SK-N-SH (cell line): ENCODE results near the gene ZNF587B. TPM values are rescaled to one million over a fixed set of nuclear protein-coding genes. Genes with fewer than 3 reads are reported as not detected.

Experiments used
- CTCF ChIA-PET: fragments of 300-600, 350-600 bp; formaldehyde crosslinking; extraction: SDS; loops from one replicate; lab custom pipeline; 2021; lab: Yijun Ruan, JAX
- POLR2A ChIA-PET: fragments of 350-600 bp; sonication (Branson Sonifier 250); formaldehyde crosslinking; extraction: SDS; loops from one replicate; lab custom pipeline; 2020; ENCODE audit warnings: antibody characterized with exemption, inconsistent platforms; lab: Yijun Ruan, JAX
- DNase-seq: peaks from one replicate; pipeline ENCODE4 v3.0.0; 2012
- H2AFZ ChIP-seq: fragments of 200-600 bp; sonication (generic); 2 replicates; pipeline ENCODE4 v1.8.1; 2016; ENCODE audit warnings: antibody characterized with exemption, mild to moderate bottlenecking, low read depth
- H3F3A ChIP-seq: fragments of 200-600 bp; sonication (generic); replicated peaks from 2 replicates; pipeline ENCODE3; 2016; ENCODE audit warnings: antibody characterized with exemption, mild to moderate bottlenecking; ENCODE audit not compliant: insufficient read depth
- H3K27ac ChIP-seq, 2 experiments: fragments of 200-500 bp in 1 of 2; fragments of 200-600 bp in 1 of 2; sonication (Bioruptor generic) in 1 of 2; sonication (generic), shearing (Covaris generic) in 1 of 2; 2 replicates each; pipeline versions ENCODE4 v1.5.1 to v1.6.1; 2014 to 2016; ENCODE audit warnings: low read depth in 2 of 2, inconsistent platforms in 1 of 2, low read length in 1 of 2, mild to moderate bottlenecking in 1 of 2, mixed read lengths in 1 of 2
- H3K27me3 ChIP-seq: fragments of 200-600 bp; sonication (generic), shearing (Covaris generic); 2 replicates; pipeline ENCODE4 v1.6.1; 2016; ENCODE audit warnings: mixed run types; ENCODE audit not compliant: insufficient read depth
- H3K36me3 ChIP-seq, 2 experiments: fragments of 200-500 bp in 1 of 2; fragments of 200-600 bp in 1 of 2; sonication (Bioruptor generic) in 1 of 2; sonication (generic) in 1 of 2; replicated peaks in 1 of 2; 2 replicates each; pipeline versions ENCODE3 to v1.5.1; 2014 to 2016; ENCODE audit warnings: low read length in 1 of 2, mild to moderate bottlenecking in 1 of 2; ENCODE audit not compliant: insufficient read depth in 2 of 2, control insufficient read depth in 1 of 2
- H3K4me1 ChIP-seq, 2 experiments: fragments of 200-500 bp in 1 of 2; fragments of 200-600 bp in 1 of 2; sonication (Bioruptor generic) in 1 of 2; sonication (generic), shearing (Covaris generic) in 1 of 2; 2 replicates each; pipeline versions ENCODE4 v1.5.1 to v1.6.1; 2014 to 2016; ENCODE audit warnings: low read depth in 1 of 2, low read length in 1 of 2, mixed run types in 1 of 2; ENCODE audit not compliant: insufficient read depth in 2 of 2, control insufficient read depth in 1 of 2
- H3K4me2 ChIP-seq: fragments of 200-600 bp; sonication (generic), shearing (Covaris generic); 2 replicates; pipeline ENCODE4 v1.6.1; 2017; ENCODE audit warnings: mixed run types
- H3K4me3 ChIP-seq, 2 experiments: fragments of 200-500 bp in 1 of 2; fragments of 200-600 bp in 1 of 2; sonication (Bioruptor generic) in 1 of 2; sonication (generic), shearing (Covaris generic) in 1 of 2; 2 replicates each; pipeline versions ENCODE4 v1.5.1 to v1.8.1; 2014 to 2016; ENCODE audit warnings: low read depth in 2 of 2, inconsistent platforms in 1 of 2, low read length in 1 of 2, mild to moderate bottlenecking in 1 of 2, mixed read lengths in 1 of 2, moderate library complexity in 1 of 2
- H3K79me2 ChIP-seq: fragments of 200-600 bp; sonication (generic); 2 replicates; pipeline ENCODE4 v1.8.1; 2017; ENCODE audit warnings: mild to moderate bottlenecking; ENCODE audit not compliant: insufficient read depth
- H3K9ac ChIP-seq: fragments of 200-600 bp; sonication (generic); 2 replicates; pipeline ENCODE4 v1.6.1; 2017; ENCODE audit warnings: mixed run types
- H3K9me2 ChIP-seq: fragments of 200-600 bp; sonication (generic); 2 replicates; pipeline ENCODE4 v1.6.1; 2017; ENCODE audit warnings: mixed run types
- H3K9me3 ChIP-seq: fragments of 200-600 bp; sonication (generic); 2 replicates; pipeline ENCODE4 v1.6.1; 2017; ENCODE audit warnings: mixed run types, mild to moderate bottlenecking, moderate library complexity
- H4K20me1 ChIP-seq: fragments of 200-600 bp; sonication (generic); 2 replicates; pipeline ENCODE4 v1.6.1; 2017; ENCODE audit warnings: mild to moderate bottlenecking, mixed run types; ENCODE audit not compliant: insufficient read depth
- EP300 ChIP-seq, 2 experiments: IDR thresholded peaks; 2 replicates each; pipeline versions ENCODE4 v1.4.0 to v1.6.1; 2012; ENCODE audit warnings: borderline replicate concordance in 1 of 2, low read depth in 1 of 2, low read length in 1 of 2
- GATA2 ChIP-seq: sonication (generic); formaldehyde crosslinking; IDR thresholded peaks from 2 replicates; pipeline ENCODE4 v1.5.0; 2020; ENCODE audit warnings: mild to moderate bottlenecking, missing genetic modification reagents
- MEF2A ChIP-seq: IDR thresholded peaks from 2 replicates; pipeline ENCODE4 v1.4.0; 2012; ENCODE audit warnings: low read depth, borderline replicate concordance
- MXI1 ChIP-seq: IDR thresholded peaks from 2 replicates; pipeline ENCODE4 v1.6.1; 2012; ENCODE audit warnings: mild to moderate bottlenecking, low read depth, low read length, improper control_type of control experiment
- NFIC ChIP-seq: IDR thresholded peaks from 2 replicates; pipeline ENCODE4 v1.4.0; 2012; ENCODE audit warnings: borderline replicate concordance
- NRF1 ChIP-seq: IDR thresholded peaks from 2 replicates; pipeline ENCODE4 v1.6.1; 2012; ENCODE audit warnings: low read depth, mild to moderate bottlenecking, low read length
- POLR2AphosphoS5 ChIP-seq: IDR thresholded peaks from 2 replicates; pipeline ENCODE4 v1.6.1; 2012; ENCODE audit warnings: low read depth, low read length
- RAD21 ChIP-seq: IDR thresholded peaks from 2 replicates; pipeline ENCODE4 v1.6.1; 2012; ENCODE audit warnings: mild to moderate bottlenecking, low read length
- RFX5 ChIP-seq: IDR thresholded peaks from 2 replicates; pipeline ENCODE4 v1.6.1; 2012; ENCODE audit warnings: mild to moderate bottlenecking, improper control_type of control experiment, low read length
- TAF1 ChIP-seq: IDR thresholded peaks from 2 replicates; pipeline ENCODE4 v1.6.1; 2012; ENCODE audit warnings: low read depth, mild to moderate bottlenecking, low read length, moderate library complexity, borderline replicate concordance
- YY1 ChIP-seq: IDR thresholded peaks from 2 replicates; pipeline ENCODE4 v1.4.0; 2012; ENCODE audit warnings: low read depth, mild to moderate bottlenecking
- WGBS: methylation state at CpG from one replicate; pipeline ENCODE4 v1.1.6; 2017; ENCODE audit warnings: low lambda C conversion rate; 5-methylcytosine and 5-hydroxymethylcytosine counted together
- polyA plus RNA-seq, 3 experiments: library from polyadenylated mRNA; depleted of rRNA; stranded (reverse); fragments of >200 nt; gene quantifications; 2 replicates each; pipeline ENCODE4 v1.2.3, GENCODE V29; 2012
- TF ChIP-seq, protein P1 (sequence below): IDR thresholded peaks from 2 replicates; pipeline ENCODE4 v1.4.0; 2012; ENCODE audit warnings: low read depth, borderline replicate concordance
- TF ChIP-seq, protein P2 (sequence below): fragments of 200-600 bp; sonication (generic); IDR thresholded peaks from 2 replicates; pipeline ENCODE4 v1.6.1; 2017; ENCODE audit warnings: antibody characterized with exemption, mild to moderate bottlenecking, moderate library complexity
- TF ChIP-seq, protein P3 (sequence below): fragments of 150-350 bp; IDR thresholded peaks from 2 replicates; pipeline ENCODE4 v1.6.1; 2016; ENCODE audit warnings: mild to moderate bottlenecking, low read depth, low read length
- TF ChIP-seq, protein P4 (sequence below): IDR thresholded peaks from 2 replicates; pipeline ENCODE4 v1.6.1; 2012; ENCODE audit warnings: mild to moderate bottlenecking, low read depth, low read length, moderate library complexity
- TF ChIP-seq, protein P5 (sequence below): fragments of 150-350 bp; IDR thresholded peaks from 2 replicates; pipeline ENCODE4 v1.6.1; 2017; ENCODE audit warnings: antibody characterized with exemption, low read length, low read depth, borderline replicate concordance

Gene ZNF587B
- polyA plus RNA-seq (2012; rRNA removed) = 2.4 and 4.5 TPM in 2 replicates
- polyA plus RNA-seq (2012; cell fraction: cytosol; rRNA removed) = 1.1 TPM in 2 replicates
- polyA plus RNA-seq (2012; cell fraction: nucleus; rRNA removed) = 9.4 and 15.1 TPM in 2 replicates

DNA sequence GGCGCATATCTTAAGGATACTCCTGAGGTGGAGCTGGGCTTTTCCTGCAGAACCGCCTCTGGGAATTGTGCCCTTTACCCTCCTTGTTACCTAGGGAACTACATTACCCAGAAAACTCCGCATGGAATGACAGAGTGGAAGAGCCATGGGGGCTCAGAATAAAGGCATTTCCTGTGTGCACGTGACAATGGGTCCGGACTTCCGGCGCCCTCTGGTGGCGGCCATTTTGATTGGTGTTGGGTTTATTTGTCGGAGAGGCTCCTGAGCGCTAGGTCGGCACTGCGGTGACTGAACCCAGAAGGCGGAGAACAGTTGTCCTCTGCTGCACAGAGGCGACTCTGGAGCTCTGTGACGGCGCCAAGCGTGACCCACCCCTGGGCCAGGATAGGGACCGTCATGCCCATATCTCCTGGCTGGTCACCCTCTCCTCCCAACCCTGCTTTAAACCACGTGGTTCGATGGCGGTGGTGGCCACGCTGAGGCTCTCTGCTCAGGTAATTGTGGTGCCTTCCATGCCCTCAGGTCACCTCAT is at the start of gene ZNF587B:
Gene ZNF587B (plus strand): TSS at position 229 of the 532 bp plus-strand sequence. CDS start 230 bp downstream, at position 459.
- Histone ChIP-seq H3K27ac (no peak within 1 kb of the TSS), H3K9ac (no peak within 1 kb of the TSS), H3K9me2 (no peaks in the 10 kb centered on the region), H3K4me2 (no peak within 1 kb of the TSS), H3F3A (no peaks in the 10 kb centered on the region), H3K4me3 (no peak within 1 kb of the TSS), H3K36me3 (peaks cover 5 to 9% of the 10 kb centered on the region in 2 experiments), H3K9me3 (no peaks in the 10 kb centered on the region), H2AFZ (no peak within 1 kb of the TSS), H3K79me2 (peaks cover 75% of the 10 kb centered on the region), H3K4me1 (no peaks in the 10 kb centered on the region), H4K20me1 (peaks cover 6% of the 10 kb centered on the region; the same call in 1 of the 2 replicates), H3K27me3 (no peaks in the 10 kb centered on the region)
- no peak for TF ChIP-seq MEF2A
- peak; percentile 27 for TF ChIP-seq RAD21
- TF ChIP-seq, protein P1, sequence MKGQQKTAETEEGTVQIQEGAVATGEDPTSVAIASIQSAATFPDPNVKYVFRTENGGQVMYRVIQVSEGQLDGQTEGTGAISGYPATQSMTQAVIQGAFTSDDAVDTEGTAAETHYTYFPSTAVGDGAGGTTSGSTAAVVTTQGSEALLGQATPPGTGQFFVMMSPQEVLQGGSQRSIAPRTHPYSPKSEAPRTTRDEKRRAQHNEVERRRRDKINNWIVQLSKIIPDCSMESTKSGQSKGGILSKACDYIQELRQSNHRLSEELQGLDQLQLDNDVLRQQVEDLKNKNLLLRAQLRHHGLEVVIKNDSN = 0 out of 2 replicates have a peak, but pooled peaks have one; percentile 37
- TF ChIP-seq, protein P2, sequence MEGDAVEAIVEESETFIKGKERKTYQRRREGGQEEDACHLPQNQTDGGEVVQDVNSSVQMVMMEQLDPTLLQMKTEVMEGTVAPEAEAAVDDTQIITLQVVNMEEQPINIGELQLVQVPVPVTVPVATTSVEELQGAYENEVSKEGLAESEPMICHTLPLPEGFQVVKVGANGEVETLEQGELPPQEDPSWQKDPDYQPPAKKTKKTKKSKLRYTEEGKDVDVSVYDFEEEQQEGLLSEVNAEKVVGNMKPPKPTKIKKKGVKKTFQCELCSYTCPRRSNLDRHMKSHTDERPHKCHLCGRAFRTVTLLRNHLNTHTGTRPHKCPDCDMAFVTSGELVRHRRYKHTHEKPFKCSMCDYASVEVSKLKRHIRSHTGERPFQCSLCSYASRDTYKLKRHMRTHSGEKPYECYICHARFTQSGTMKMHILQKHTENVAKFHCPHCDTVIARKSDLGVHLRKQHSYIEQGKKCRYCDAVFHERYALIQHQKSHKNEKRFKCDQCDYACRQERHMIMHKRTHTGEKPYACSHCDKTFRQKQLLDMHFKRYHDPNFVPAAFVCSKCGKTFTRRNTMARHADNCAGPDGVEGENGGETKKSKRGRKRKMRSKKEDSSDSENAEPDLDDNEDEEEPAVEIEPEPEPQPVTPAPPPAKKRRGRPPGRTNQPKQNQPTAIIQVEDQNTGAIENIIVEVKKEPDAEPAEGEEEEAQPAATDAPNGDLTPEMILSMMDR = peak; percentile 42
- no peak for TF ChIP-seq YY1
- POLR2A ChIA-PET = no interaction called here
- DNase-seq = peak; percentile 50
- WGBS = 91% methylated on average over 15 of the region's 22 CpGs
- CTCF ChIA-PET = interaction anchor here (0.8 to 1.3 kb wide), 3 partner anchors 11 to 21 kb away, joined by 3 to 5 read pairs (median 4); no protein-coding TSS in a partner anchor

DNA sequence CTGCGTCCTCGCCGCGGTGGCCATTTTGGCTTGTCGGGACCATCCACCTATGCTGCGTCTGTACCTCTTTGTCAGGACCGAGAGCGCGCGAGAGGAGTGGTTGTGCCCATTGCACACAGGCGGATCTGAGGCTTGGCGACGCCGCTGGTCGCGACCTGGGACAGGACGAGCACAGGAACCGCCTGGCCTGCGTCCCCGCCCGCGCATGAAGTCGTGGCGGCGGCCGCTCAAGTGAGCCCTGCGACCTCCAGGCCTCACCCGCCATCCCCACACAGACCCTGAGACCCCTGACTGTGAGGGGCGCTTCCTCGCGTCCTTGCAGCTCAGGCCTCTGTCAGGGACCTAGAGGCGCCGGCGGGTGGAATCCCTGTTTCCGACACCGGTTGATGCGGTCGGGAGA is 43.8 kb upstream of the ZNF587B start:
- H3K9me3 ChIP-seq = no peaks in the 10 kb centered on the region
- WGBS = 96% methylated on average over 38 of the region's 38 CpGs
- no peak for DNase-seq
- H3F3A ChIP-seq = no peaks in the 10 kb centered on the region
- H3K4me2 ChIP-seq = no peak overlapping the region
- H3K4me1 ChIP-seq = no peaks in the 10 kb centered on the region
- no peak overlapping the region for H3K27ac ChIP-seq
- ChIA-PET POLR2A (no interaction called here), CTCF (no interaction called here)
- no peaks in the 10 kb centered on the region for H3K9me2 ChIP-seq
- H3K36me3 ChIP-seq = peaks cover 4 to 23% of the 10 kb centered on the region in 2 experiments
- no peak overlapping the region for H2AFZ ChIP-seq
- peak overlapping the region in 1 of 2 experiments; percentile 2; a peak in 1 of 4 replicates for H3K4me3 ChIP-seq
- no peak overlapping the region for H3K9ac ChIP-seq
- peaks cover 8% of the 10 kb centered on the region; the same call in 1 of the 2 replicates for H3K79me2 ChIP-seq
- no peaks in the 10 kb centered on the region for H4K20me1 ChIP-seq
- H3K27me3 ChIP-seq = no peaks in the 10 kb centered on the region
- TF ChIP-seq POLR2AphosphoS5 (no peak), MXI1 (no peak), EP300 (IDR thresholded peaks at IDR 0.05; ENCODE audit: borderline replicate concordance in 1 of 2, low read depth in 1 of 2, low read length in 1 of 2) (no peak), GATA2 (CRISPR knock-in tag) (no peak), NFIC (no peak), TAF1 (no peak), RAD21 (no peak), RFX5 (no peak), NRF1 (no peak)
- TF ChIP-seq, protein P3, sequence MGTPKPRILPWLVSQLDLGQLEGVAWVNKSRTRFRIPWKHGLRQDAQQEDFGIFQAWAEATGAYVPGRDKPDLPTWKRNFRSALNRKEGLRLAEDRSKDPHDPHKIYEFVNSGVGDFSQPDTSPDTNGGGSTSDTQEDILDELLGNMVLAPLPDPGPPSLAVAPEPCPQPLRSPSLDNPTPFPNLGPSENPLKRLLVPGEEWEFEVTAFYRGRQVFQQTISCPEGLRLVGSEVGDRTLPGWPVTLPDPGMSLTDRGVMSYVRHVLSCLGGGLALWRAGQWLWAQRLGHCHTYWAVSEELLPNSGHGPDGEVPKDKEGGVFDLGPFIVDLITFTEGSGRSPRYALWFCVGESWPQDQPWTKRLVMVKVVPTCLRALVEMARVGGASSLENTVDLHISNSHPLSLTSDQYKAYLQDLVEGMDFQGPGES = no peak
- TF ChIP-seq, protein P4, sequence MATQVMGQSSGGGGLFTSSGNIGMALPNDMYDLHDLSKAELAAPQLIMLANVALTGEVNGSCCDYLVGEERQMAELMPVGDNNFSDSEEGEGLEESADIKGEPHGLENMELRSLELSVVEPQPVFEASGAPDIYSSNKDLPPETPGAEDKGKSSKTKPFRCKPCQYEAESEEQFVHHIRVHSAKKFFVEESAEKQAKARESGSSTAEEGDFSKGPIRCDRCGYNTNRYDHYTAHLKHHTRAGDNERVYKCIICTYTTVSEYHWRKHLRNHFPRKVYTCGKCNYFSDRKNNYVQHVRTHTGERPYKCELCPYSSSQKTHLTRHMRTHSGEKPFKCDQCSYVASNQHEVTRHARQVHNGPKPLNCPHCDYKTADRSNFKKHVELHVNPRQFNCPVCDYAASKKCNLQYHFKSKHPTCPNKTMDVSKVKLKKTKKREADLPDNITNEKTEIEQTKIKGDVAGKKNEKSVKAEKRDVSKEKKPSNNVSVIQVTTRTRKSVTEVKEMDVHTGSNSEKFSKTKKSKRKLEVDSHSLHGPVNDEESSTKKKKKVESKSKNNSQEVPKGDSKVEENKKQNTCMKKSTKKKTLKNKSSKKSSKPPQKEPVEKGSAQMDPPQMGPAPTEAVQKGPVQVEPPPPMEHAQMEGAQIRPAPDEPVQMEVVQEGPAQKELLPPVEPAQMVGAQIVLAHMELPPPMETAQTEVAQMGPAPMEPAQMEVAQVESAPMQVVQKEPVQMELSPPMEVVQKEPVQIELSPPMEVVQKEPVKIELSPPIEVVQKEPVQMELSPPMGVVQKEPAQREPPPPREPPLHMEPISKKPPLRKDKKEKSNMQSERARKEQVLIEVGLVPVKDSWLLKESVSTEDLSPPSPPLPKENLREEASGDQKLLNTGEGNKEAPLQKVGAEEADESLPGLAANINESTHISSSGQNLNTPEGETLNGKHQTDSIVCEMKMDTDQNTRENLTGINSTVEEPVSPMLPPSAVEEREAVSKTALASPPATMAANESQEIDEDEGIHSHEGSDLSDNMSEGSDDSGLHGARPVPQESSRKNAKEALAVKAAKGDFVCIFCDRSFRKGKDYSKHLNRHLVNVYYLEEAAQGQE = no peak
- TF ChIP-seq, protein P1 = no peak
- TF ChIP-seq, protein P5, sequence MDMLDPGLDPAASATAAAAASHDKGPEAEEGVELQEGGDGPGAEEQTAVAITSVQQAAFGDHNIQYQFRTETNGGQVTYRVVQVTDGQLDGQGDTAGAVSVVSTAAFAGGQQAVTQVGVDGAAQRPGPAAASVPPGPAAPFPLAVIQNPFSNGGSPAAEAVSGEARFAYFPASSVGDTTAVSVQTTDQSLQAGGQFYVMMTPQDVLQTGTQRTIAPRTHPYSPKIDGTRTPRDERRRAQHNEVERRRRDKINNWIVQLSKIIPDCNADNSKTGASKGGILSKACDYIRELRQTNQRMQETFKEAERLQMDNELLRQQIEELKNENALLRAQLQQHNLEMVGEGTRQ = no peak
